H1 (cell line): ENCODE results near the gene TAOK1. TPM values are rescaled to one million over a fixed set of nuclear protein-coding genes. Genes with fewer than 3 reads are reported as not detected.

Source experiments
- CTCF ChIA-PET: fragments of 300-600 bp; sonication (Branson Sonifier 250); formaldehyde crosslinking; loops from one replicate; lab custom pipeline; 2021; ENCODE audit not compliant: partially characterized antibody; lab: Charles Lee
- POLR2A ChIA-PET: fragments of 300-600 bp; sonication (Branson Sonifier 250); formaldehyde crosslinking; loops from one replicate; lab custom pipeline; 2021; ENCODE audit warnings: inconsistent platforms; ENCODE audit not compliant: partially characterized antibody; lab: Charles Lee
- DNase-seq, 2 experiments: peaks; one replicate each; pipeline versions ENCODE4 v3.0.0 to v3.0.0-alpha.2; 2010 to 2022; ENCODE audit warnings: low spot score in 2 of 2, low read depth in 1 of 2, mixed read lengths in 1 of 2
- FAIRE-seq: peaks from 2 replicates; lab custom pipeline; 2011; peaks lifted over from hg19 to GRCh38; lab: Jason Lieb, UNC
- H2AFZ ChIP-seq: 2 replicates; pipeline ENCODE4 v1.8.1; 2012; ENCODE audit warnings: low read length, inconsistent platforms
- H2AK5ac ChIP-seq: 2 replicates; pipeline ENCODE4 v1.6.1; 2013; ENCODE audit warnings: low read depth, low read length
- H2BK120ac ChIP-seq: replicated peaks from 2 replicates; pipeline ENCODE3; 2013; ENCODE audit warnings: low read depth, low read length, inconsistent platforms
- H2BK12ac ChIP-seq: 2 replicates; pipeline ENCODE4 v1.6.1; 2013; ENCODE audit warnings: low read depth, low read length
- H2BK15ac ChIP-seq: 2 replicates; pipeline ENCODE4 v1.6.1; 2013; ENCODE audit warnings: low read length
- H2BK20ac ChIP-seq: 2 replicates; pipeline ENCODE4 v1.6.1; 2013; ENCODE audit warnings: low read length
- H2BK5ac ChIP-seq: 2 replicates; pipeline ENCODE4 v1.6.1; 2013; ENCODE audit warnings: low read depth, low read length
- H3K14ac ChIP-seq: 2 replicates; pipeline ENCODE4 v1.6.1; 2013; ENCODE audit warnings: inconsistent platforms; ENCODE audit not compliant: insufficient read length
- H3K18ac ChIP-seq: 2 replicates; pipeline ENCODE4 v1.6.1; 2013; ENCODE audit warnings: low read length; ENCODE audit errors: extremely low read depth
- H3K23ac ChIP-seq: 2 replicates; pipeline ENCODE4 v1.6.1; 2013; ENCODE audit warnings: inconsistent platforms; ENCODE audit not compliant: insufficient read length
- H3K23me2 ChIP-seq: 2 replicates; pipeline ENCODE4 v1.6.1; 2013; ENCODE audit warnings: low read depth, low read length
- H3K27ac ChIP-seq: 2 replicates; pipeline ENCODE4 v1.6.1; 2011; ENCODE audit warnings: low read depth, low read length, inconsistent platforms
- H3K27me3 ChIP-seq, 4 experiments: replicated peaks in 1 of 4; 1 replicate in 1 of 4; 2 replicates in 3 of 4; pipeline versions ENCODE4 v1.6.1 to v1.8.1; 2011 to 2013; ENCODE audit warnings: low read length in 3 of 4, mild to moderate bottlenecking in 3 of 4, inconsistent platforms in 2 of 4, mixed read lengths in 2 of 4, moderate library complexity in 1 of 4; ENCODE audit not compliant: control insufficient read depth in 3 of 4, insufficient read depth in 3 of 4; ENCODE audit errors: extremely low read depth in 1 of 4
- H3K36me3 ChIP-seq, 4 experiments: 2 replicates each; pipeline versions ENCODE4 v1.6.1 to v1.8.1; 2011 to 2013; ENCODE audit warnings: mild to moderate bottlenecking in 4 of 4, low read length in 3 of 4, moderate library complexity in 2 of 4, control low read depth in 1 of 4, inconsistent platforms in 1 of 4; ENCODE audit not compliant: insufficient read depth in 4 of 4, control insufficient read depth in 2 of 4
- H3K4ac ChIP-seq: replicated peaks from 2 replicates; pipeline ENCODE3; 2013; ENCODE audit warnings: low read length, low read depth, mixed read lengths, inconsistent platforms; ENCODE audit not compliant: insufficient read length
- H3K4me1 ChIP-seq, 4 experiments: replicated peaks in 1 of 4; 1 replicate in 1 of 4; 2 replicates in 3 of 4; pipeline versions ENCODE4 v1.6.1 to v1.8.1; 2011 to 2013; ENCODE audit warnings: low read length in 3 of 4, inconsistent platforms in 2 of 4, mixed read lengths in 1 of 4; ENCODE audit not compliant: insufficient read depth in 4 of 4, control insufficient read depth in 3 of 4
- H3K4me2 ChIP-seq, 2 experiments: 2 replicates each; pipeline versions ENCODE4 v1.6.1 to v1.8.1; 2011 to 2013; ENCODE audit warnings: low read depth in 2 of 2, low read length in 2 of 2, control low read depth in 1 of 2, inconsistent platforms in 1 of 2, mild to moderate bottlenecking in 1 of 2; ENCODE audit not compliant: insufficient read depth in 1 of 2
- H3K4me3 ChIP-seq, 4 experiments: fragments of 200-600, 300-600 bp in 1 of 4; sonication (generic), shearing (Covaris generic), sonication (Bioruptor Twin) in 1 of 4; 2 replicates each; pipeline versions ENCODE4 v1.5.1 to v1.8.1; 2011 to 2016; ENCODE audit warnings: low read length in 4 of 4, low read depth in 3 of 4, control low read depth in 2 of 4, inconsistent platforms in 2 of 4, mild to moderate bottlenecking in 2 of 4, mixed read lengths in 1 of 4, moderate library complexity in 1 of 4; ENCODE audit not compliant: insufficient read depth in 2 of 4; ENCODE audit errors: extremely low read depth in 1 of 4
- H3K56ac ChIP-seq: replicated peaks from 2 replicates; pipeline ENCODE3; 2013; ENCODE audit warnings: low read depth, mild to moderate bottlenecking, mixed read lengths, low read length, inconsistent platforms; ENCODE audit not compliant: insufficient read length
- H3K79me1 ChIP-seq: 2 replicates; pipeline ENCODE4 v1.6.1; 2013; ENCODE audit warnings: low read depth, low read length, control low read depth
- H3K79me2 ChIP-seq, 2 experiments: 2 replicates each; pipeline versions ENCODE4 v1.6.1 to v1.8.1; 2012 to 2013; ENCODE audit warnings: low read length in 2 of 2, mild to moderate bottlenecking in 2 of 2, inconsistent platforms in 1 of 2; ENCODE audit not compliant: insufficient read depth in 2 of 2, control insufficient read depth in 1 of 2
- H3K9ac ChIP-seq, 4 experiments: replicated peaks in 1 of 4; 1 replicate in 1 of 4; 2 replicates in 3 of 4; pipeline versions ENCODE4 v1.6.1 to v1.8.1; 2011 to 2013; ENCODE audit warnings: low read depth in 3 of 4, low read length in 3 of 4, control low read depth in 2 of 4, mild to moderate bottlenecking in 2 of 4, moderate library complexity in 2 of 4, inconsistent platforms in 1 of 4; ENCODE audit errors: extremely low read depth in 1 of 4
- H3K9me3 ChIP-seq, 2 experiments: 2 replicates each; pipeline versions ENCODE4 v1.6.1 to v1.8.1; 2012 to 2013; ENCODE audit warnings: mild to moderate bottlenecking in 2 of 2, moderate library complexity in 2 of 2, control low read depth in 1 of 2, inconsistent platforms in 1 of 2, low read depth in 1 of 2, low read length in 1 of 2, mixed read lengths in 1 of 2; ENCODE audit not compliant: insufficient read depth in 2 of 2
- H4K20me1 ChIP-seq, 2 experiments: replicated peaks in 1 of 2; 2 replicates each; pipeline versions ENCODE3 to v1.8.1; 2011 to 2013; ENCODE audit warnings: inconsistent platforms in 2 of 2, low read length in 2 of 2, mild to moderate bottlenecking in 1 of 2; ENCODE audit not compliant: insufficient read depth in 2 of 2, control insufficient read depth in 1 of 2
- H4K5ac ChIP-seq: 2 replicates; pipeline ENCODE4 v1.6.1; 2013; ENCODE audit warnings: low read length, low read depth, mixed read lengths, inconsistent platforms; ENCODE audit not compliant: insufficient read length
- H4K8ac ChIP-seq: 2 replicates; pipeline ENCODE4 v1.8.0; 2013; ENCODE audit warnings: mild to moderate bottlenecking, moderate library complexity, low read length, inconsistent platforms; ENCODE audit not compliant: insufficient read depth; ENCODE audit errors: extremely low read depth
- H4K91ac ChIP-seq: replicated peaks from 2 replicates; pipeline ENCODE3; 2013; ENCODE audit warnings: low read length, mixed read lengths, inconsistent platforms; ENCODE audit not compliant: insufficient read length
- BACH1 ChIP-seq: IDR thresholded peaks from 2 replicates; pipeline ENCODE4 v1.6.1; 2012; ENCODE audit warnings: low read length, improper control_type of control experiment
- JUN ChIP-seq: IDR thresholded peaks from 2 replicates; pipeline ENCODE4 v1.6.1; 2011; ENCODE audit warnings: low read depth, mild to moderate bottlenecking, improper control_type of control experiment, low read length
- JUND ChIP-seq: IDR thresholded peaks from 2 replicates; pipeline ENCODE4 v1.6.1; 2011; ENCODE audit warnings: mild to moderate bottlenecking, improper control_type of control experiment, low read length
- KDM5A ChIP-seq: fragments of 200-600 bp; IDR thresholded peaks from 2 replicates; pipeline ENCODE4 v1.7.1; 2012; ENCODE audit warnings: mild to moderate bottlenecking, low read length, inconsistent platforms, mixed read lengths
- POU5F1 ChIP-seq: IDR thresholded peaks from 2 replicates; pipeline ENCODE4 v1.6.1; 2011; ENCODE audit warnings: low read depth, mild to moderate bottlenecking, low read length, moderate library complexity
- SP1 ChIP-seq: IDR thresholded peaks from 2 replicates; pipeline ENCODE4 v1.6.1; 2011; ENCODE audit warnings: low read depth, low read length
- YY1 ChIP-seq: IDR thresholded peaks from 2 replicates; pipeline ENCODE4 v1.6.1; 2011; ENCODE audit warnings: low read depth, mild to moderate bottlenecking, low read length
- WGBS, 2 experiments: shearing (Covaris generic) in 1 of 2; methylation state at CpG; one replicate each; pipeline versions ENCODE4 v1.1.6 to v1.1.7; 2013 to 2015; ENCODE audit warnings: low lambda C conversion rate in 2 of 2, mixed read lengths in 2 of 2, inconsistent platforms in 1 of 2, low coverage in 1 of 2, missing lambda C conversion rate in 1 of 2; ENCODE audit not compliant: insufficient replicate concordance in 2 of 2, insufficient coverage in 1 of 2, insufficient read length in 1 of 2; ENCODE audit errors: extremely low coverage in 1 of 2, missing lambda C conversion rate in 1 of 2; 5-methylcytosine and 5-hydroxymethylcytosine counted together
- polyA plus RNA-seq, 7 experiments: library from polyadenylated mRNA; depleted of rRNA in 3 of 7; stranded (reverse) in 5 of 7; unstranded in 2 of 7; fragments of >200 nt in 5 of 7; fragments of 200-250 nt in 2 of 7; gene quantifications; 1 replicate in 5 of 7; 2 replicates in 1 of 7; 4 replicates in 1 of 7; pipeline versions ENCODE4 v1.2.1 to v1.2.3, GENCODE V29; 2011 to 2013; ENCODE audit warnings: missing spikeins in 2 of 7, mixed read lengths in 2 of 7
- total RNA-seq: library from RNA; stranded (reverse); fragmentation: NEBNext Ultra II Directional; extraction: Animal tissue kit (Norgen Biotek cat#: 25700); gene quantifications from 2 replicates; pipeline ENCODE4 v1.2.1, GENCODE V29; 2021
- TF ChIP-seq, protein P1 (sequence below): IDR thresholded peaks from 2 replicates; pipeline ENCODE4 v1.6.1; 2012; ENCODE audit warnings: inconsistent platforms

The TAOK1 gene
- total and polyA plus RNA-seq, 2 of the 8 experiments (the other 6 are each of a cell fraction or from before 2014, with no cell fraction given), result 12.2 to 90.6 TPM

DNA sequence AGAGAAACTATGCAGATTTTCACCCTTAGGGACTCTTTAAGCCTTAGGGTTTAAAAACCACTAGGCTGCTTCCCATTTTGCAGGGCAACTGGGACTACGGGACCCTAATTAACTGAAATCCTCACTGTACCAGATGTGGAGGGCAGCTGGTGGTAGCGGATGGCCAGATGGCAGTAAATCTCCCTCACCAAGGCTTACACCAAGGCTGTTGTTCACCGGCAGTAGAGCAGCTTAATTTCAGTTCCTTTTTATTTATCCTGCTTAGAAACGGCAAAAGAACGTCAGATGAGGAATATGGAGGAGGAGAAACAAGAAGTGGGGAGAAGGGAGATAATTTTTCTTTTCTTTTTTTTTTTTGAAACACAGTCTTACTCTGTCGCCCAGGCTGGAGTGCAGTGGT lies 170.2 kb downstream of the TAOK1 start:
- FAIRE-seq (no peak), DNase-seq (peak in 1 of 2 experiments; percentile 19)
- Histone ChIP-seq H3K79me2 (no peaks in the 10 kb centered on the region), H3K27me3 (peaks cover 0 to 12% (median 9%) of the 10 kb centered on the region in 4 experiments; a peak in 6 of 7 replicates), H3K14ac (no peak overlapping the region), H3K23me2 (no peaks in the 10 kb centered on the region), H3K36me3 (no peaks in the 10 kb centered on the region), H2BK12ac (no peak overlapping the region), H2BK15ac (no peak overlapping the region), H3K79me1 (no peaks in the 10 kb centered on the region), H3K23ac (no peak overlapping the region), H3K27ac (no peak overlapping the region), H3K9ac (no peak overlapping the region), H4K8ac (no peak overlapping the region), H2BK20ac (no peak overlapping the region), H3K4me2 (no peak overlapping the region), H2AFZ (no peak overlapping the region), H3K4me1 (peaks cover 0 to under 1% (median 0%) of the 10 kb centered on the region in 4 experiments; a peak in 1 of 7 replicates), H3K4ac (no peak overlapping the region), H2BK5ac (no peak overlapping the region), H3K56ac (no peak overlapping the region), H2BK120ac (no peak overlapping the region), H4K20me1 (no peaks in the 10 kb centered on the region), H4K5ac (no peak overlapping the region), H3K9me3 (no peaks in the 10 kb centered on the region), H2AK5ac (no peak overlapping the region), H3K4me3 (no peak overlapping the region), H4K91ac (no peak overlapping the region), H3K18ac (no peak overlapping the region)
- ChIA-PET CTCF (interaction anchor here (0.6 to 3.2 kb wide), 3 partner anchors 23 to 190 kb away, joined by 6 to 15 read pairs (median 10); no protein-coding TSS in a partner anchor), POLR2A (interaction anchor here (0.6 kb wide), 1 partner anchor 806 kb away, joined by 5 read pairs; no protein-coding TSS in a partner anchor)
- 86% methylated on average over 6 of the region's 6 CpGs; no CpG with 5 or more reads in 1 of the 2 experiments for WGBS, 2 experiments
- TF ChIP-seq, protein P1, sequence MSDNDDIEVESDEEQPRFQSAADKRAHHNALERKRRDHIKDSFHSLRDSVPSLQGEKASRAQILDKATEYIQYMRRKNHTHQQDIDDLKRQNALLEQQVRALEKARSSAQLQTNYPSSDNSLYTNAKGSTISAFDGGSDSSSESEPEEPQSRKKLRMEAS, result no peak
- no peak for TF ChIP-seq JUND
- TF ChIP-seq JUN, result no peak
- no peak for TF ChIP-seq KDM5A
- TF ChIP-seq SP1, result no peak
- TF ChIP-seq BACH1, result no peak
- TF ChIP-seq YY1, result no peak
- TF ChIP-seq POU5F1, result no peak
